Measurements from ENCODE around the gene EEF1AKMT2. TPM values are rescaled to one million over a fixed set of nuclear protein-coding genes. Genes with fewer than 3 reads are reported as not detected.

Gene EEF1AKMT2
- total RNA-seq, 3 donors from 2014 or later (not counting 1 experiment from before 2014, with no cell fraction given): 12.5 to 20.6 (median 20.1) TPM

DNA sequence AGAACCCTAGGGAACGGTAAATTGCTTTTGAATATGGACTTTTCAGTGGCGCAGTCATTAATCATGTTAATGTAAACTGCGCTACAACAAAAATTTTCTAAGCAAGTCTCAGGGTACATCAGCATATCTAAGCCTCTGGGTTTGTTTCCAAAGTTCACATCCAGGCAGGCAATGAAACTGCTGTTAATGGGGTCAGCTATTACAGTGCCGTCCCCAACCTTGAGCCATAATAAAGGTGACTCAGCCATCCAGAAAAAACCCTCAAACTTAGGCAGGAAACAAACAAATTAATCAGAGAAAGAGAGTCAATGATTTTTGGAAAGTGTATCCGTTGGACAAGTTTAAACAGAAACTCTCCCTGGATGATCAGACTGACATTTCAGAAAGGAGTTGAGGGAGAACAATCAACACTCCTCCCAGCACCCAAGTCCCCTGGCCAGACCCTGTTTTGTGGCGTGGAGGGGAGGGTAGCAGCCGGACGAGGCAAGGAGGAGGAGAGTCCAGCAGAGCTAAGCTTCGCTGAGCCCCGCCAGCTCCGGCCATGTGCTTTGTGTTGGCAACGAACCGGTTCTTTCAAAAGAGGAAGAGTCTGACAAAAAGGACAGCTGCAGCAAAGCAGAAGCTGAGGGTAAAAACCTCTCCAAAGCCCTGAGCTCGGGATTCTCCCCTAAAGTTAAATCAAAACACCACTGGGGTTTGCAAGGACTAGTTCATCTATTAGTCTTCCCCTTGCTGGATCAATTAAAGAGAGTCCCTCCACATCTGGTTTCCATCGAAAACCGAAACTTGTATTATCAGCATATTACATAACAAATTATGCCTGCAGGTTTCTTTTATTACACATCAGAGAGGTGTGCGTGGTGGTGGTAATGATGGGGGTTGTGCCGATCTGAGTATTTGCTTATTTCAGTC lies 51.1 kb downstream of the EEF1AKMT2 start:
- DNase-seq (peak in 1 of 2 donors; percentile 38), ATAC-seq (peak; percentile 5 to 21 (median 17))
- H3K27ac Mint-ChIP-seq: peak overlapping the region; percentile 92 to 93
- Histone ChIP-seq H3K4me3 (ENCODE audit: low read length) (peak overlapping the region; percentile 2), H3K4me1 (ENCODE audit: control insufficient read depth, insufficient read depth, low read length) (peaks cover 69% of the 10 kb centered on the region), H3K27ac (ENCODE audit: low read length) (peak overlapping the region; percentile 68), H3K9me3 (ENCODE audit: control insufficient read depth, insufficient read depth, low read length) (no peaks in the 10 kb centered on the region), H3K27me3 (ENCODE audit: control insufficient read depth, insufficient read depth, low read length) (no peaks in the 10 kb centered on the region), H3K36me3 (ENCODE audit: control insufficient read depth, insufficient read depth, low read length) (no peaks in the 10 kb centered on the region)
- no peaks in the 10 kb centered on the region for H3K9me3 Mint-ChIP-seq
- intact Hi-C loops (cut with micrococcal nuclease): loop anchor here (1.0 to 2.0 kb wide), 7 partner anchors 17 to 124 kb away; no protein-coding TSS in a partner anchor
- H3K27me3 Mint-ChIP-seq (ENCODE audit: low read depth in 2 of 2): no peaks in the 10 kb centered on the region
- TF ChIP-seq, protein P1, sequence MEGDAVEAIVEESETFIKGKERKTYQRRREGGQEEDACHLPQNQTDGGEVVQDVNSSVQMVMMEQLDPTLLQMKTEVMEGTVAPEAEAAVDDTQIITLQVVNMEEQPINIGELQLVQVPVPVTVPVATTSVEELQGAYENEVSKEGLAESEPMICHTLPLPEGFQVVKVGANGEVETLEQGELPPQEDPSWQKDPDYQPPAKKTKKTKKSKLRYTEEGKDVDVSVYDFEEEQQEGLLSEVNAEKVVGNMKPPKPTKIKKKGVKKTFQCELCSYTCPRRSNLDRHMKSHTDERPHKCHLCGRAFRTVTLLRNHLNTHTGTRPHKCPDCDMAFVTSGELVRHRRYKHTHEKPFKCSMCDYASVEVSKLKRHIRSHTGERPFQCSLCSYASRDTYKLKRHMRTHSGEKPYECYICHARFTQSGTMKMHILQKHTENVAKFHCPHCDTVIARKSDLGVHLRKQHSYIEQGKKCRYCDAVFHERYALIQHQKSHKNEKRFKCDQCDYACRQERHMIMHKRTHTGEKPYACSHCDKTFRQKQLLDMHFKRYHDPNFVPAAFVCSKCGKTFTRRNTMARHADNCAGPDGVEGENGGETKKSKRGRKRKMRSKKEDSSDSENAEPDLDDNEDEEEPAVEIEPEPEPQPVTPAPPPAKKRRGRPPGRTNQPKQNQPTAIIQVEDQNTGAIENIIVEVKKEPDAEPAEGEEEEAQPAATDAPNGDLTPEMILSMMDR (IDR thresholded peaks at IDR 0.05): no peak
- 42% methylated on average over 14 of the region's 18 CpGs for WGBS (ENCODE audit: insufficient coverage)
- no peaks in the 10 kb centered on the region for H3K36me3 Mint-ChIP-seq
- peak overlapping the region; percentile 99 for H3K4me3 Mint-ChIP-seq
- H3K4me1 Mint-ChIP-seq: peaks cover 77 to 88% of the 10 kb centered on the region in 2 donors

DNA sequence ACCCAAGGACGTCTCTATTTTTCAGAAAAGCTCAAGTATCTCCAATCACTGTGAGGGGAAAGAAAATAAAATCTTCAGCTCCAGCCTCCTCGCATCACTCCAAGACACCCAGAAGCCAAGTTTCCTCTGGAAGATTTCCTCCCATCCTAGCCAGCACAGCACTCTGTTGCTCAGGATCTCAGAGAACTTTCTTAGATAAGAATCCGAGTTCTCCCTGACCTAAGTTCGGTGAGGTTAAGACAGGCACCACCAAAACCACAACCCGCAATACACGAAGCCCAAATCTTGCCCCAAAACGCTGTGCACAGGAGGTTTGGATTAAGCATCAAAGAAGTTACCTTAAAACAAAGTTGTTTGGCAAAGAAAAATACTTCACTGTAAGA lies 51.7 kb downstream of the EEF1AKMT2 start:
- H3K27ac Mint-ChIP-seq: peak overlapping the region; percentile 92 to 93
- H3K4me1 ChIP-seq (ENCODE audit: control insufficient read depth, insufficient read depth, low read length): peaks cover 76% of the 10 kb centered on the region

GRCh38 chr10:124739119-124739921 lies 52.4 kb downstream of the EEF1AKMT2 start:
- ATAC-seq: no peak
- peak overlapping the region; percentile 92 to 93 for H3K27ac Mint-ChIP-seq

More for the DNA sequence above, 51.7 kb downstream of the EEF1AKMT2 start:
- H3K4me1 Mint-ChIP-seq: peaks cover 77 to 88% of the 10 kb centered on the region in 2 donors
- no peaks in the 10 kb centered on the region for H3K36me3 Mint-ChIP-seq
- H3K9me3 ChIP-seq (ENCODE audit: control insufficient read depth, insufficient read depth, low read length): no peaks in the 10 kb centered on the region
- peak overlapping the region; percentile 99 for H3K4me3 Mint-ChIP-seq
- 35% methylated on average over 7 of the region's 7 CpGs for WGBS (ENCODE audit: insufficient coverage)
- H3K9me3 Mint-ChIP-seq: no peaks in the 10 kb centered on the region
- H3K27me3 Mint-ChIP-seq (ENCODE audit: low read depth in 2 of 2): no peaks in the 10 kb centered on the region
- peak overlapping the region; percentile 68 for H3K27ac ChIP-seq (ENCODE audit: low read length)
- no peak for ATAC-seq
- H3K27me3 ChIP-seq (ENCODE audit: control insufficient read depth, insufficient read depth, low read length): no peaks in the 10 kb centered on the region
- DNase-seq: peak in 1 of 2 donors; percentile 68
- no peak overlapping the region for H3K4me3 ChIP-seq (ENCODE audit: low read length)
- intact Hi-C loops (cut with micrococcal nuclease): loop anchor here (2.0 kb wide), 3 partner anchors 61 to 123 kb away; no protein-coding TSS in a partner anchor
- TF ChIP-seq, protein P1 (IDR thresholded peaks at IDR 0.05): no peak
- H3K36me3 ChIP-seq (ENCODE audit: control insufficient read depth, insufficient read depth, low read length): peaks cover 2% of the 10 kb centered on the region

More at GRCh38 chr10:124739119-124739921, 52.4 kb downstream of the EEF1AKMT2 start:
- Histone ChIP-seq H3K27ac (ENCODE audit: low read length) (peak overlapping the region; percentile 68), H3K9me3 (ENCODE audit: control insufficient read depth, insufficient read depth, low read length) (no peaks in the 10 kb centered on the region), H3K4me3 (ENCODE audit: low read length) (no peak overlapping the region), H3K27me3 (ENCODE audit: control insufficient read depth, insufficient read depth, low read length) (no peaks in the 10 kb centered on the region), H3K4me1 (ENCODE audit: control insufficient read depth, insufficient read depth, low read length) (peaks cover 82% of the 10 kb centered on the region), H3K36me3 (ENCODE audit: control insufficient read depth, insufficient read depth, low read length) (peaks cover 2% of the 10 kb centered on the region)
- H3K9me3 Mint-ChIP-seq: no peaks in the 10 kb centered on the region
- H3K4me3 Mint-ChIP-seq: peak overlapping the region; percentile 64
- no peaks in the 10 kb centered on the region for H3K27me3 Mint-ChIP-seq (ENCODE audit: low read depth in 2 of 2)
- H3K36me3 Mint-ChIP-seq: no peaks in the 10 kb centered on the region
- TF ChIP-seq, protein P1 (IDR thresholded peaks at IDR 0.05): no peak
- peak in 1 of 2 donors; percentile 11 for DNase-seq
- peaks cover 80 to 90% of the 10 kb centered on the region in 2 donors for H3K4me1 Mint-ChIP-seq
- WGBS (ENCODE audit: insufficient coverage): 66% methylated on average over 13 of the region's 13 CpGs
- intact Hi-C loops (cut with micrococcal nuclease): no loop called here
